ENCODE results near the gene PTPRG. TPM values are rescaled to one million over a fixed set of nuclear protein-coding genes. Genes with fewer than 3 reads are reported as not detected.

Gene PTPRG
- total RNA-seq, 1 donor from 2014 or later = 39.6 TPM

- H3K4me2 ChIP-seq (ENCODE audit: low read length) = no peak overlapping the region
- no peaks in the 10 kb centered on the region for H3K27me3 ChIP-seq (ENCODE audit: insufficient read depth, low read length)
- H3K4me3 ChIP-seq (ENCODE audit: insufficient read depth, low read depth, low read length) = no peak overlapping the region
- Mint-ChIP-seq H3K9me3 (ENCODE audit: unreplicated experiment) (no peaks in the 10 kb centered on the region), H3K4me1 (ENCODE audit: low read depth, unreplicated experiment) (no peaks in the 10 kb centered on the region), H3K27me3 (ENCODE audit: low read depth, unreplicated experiment) (peaks cover 2% of the 10 kb centered on the region), H3K36me3 (ENCODE audit: low read depth, unreplicated experiment) (no peaks in the 10 kb centered on the region), H3K27ac (ENCODE audit: unreplicated experiment) (no peak overlapping the region), H3K4me3 (ENCODE audit: unreplicated experiment) (no peak overlapping the region)
- no peak overlapping the region for H3K9ac ChIP-seq (ENCODE audit: low read length)
- FAIRE-seq (no peak), DNase-seq (ENCODE audit: low read depth) (no peak)
- H2AFZ ChIP-seq (ENCODE audit: low read depth, low read length) = no peak overlapping the region
- no peaks in the 10 kb centered on the region for H3K9me3 ChIP-seq (ENCODE audit: insufficient read depth, low read depth, low read length)
- no peak for TF ChIP-seq CTCF (IDR thresholded peaks at IDR 0.05; ENCODE audit: insufficient read depth, low read depth, low read length)
- H3K27ac ChIP-seq (ENCODE audit: low read depth, low read length) = no peak overlapping the region
- H3K79me2 ChIP-seq (ENCODE audit: insufficient read depth, low read length) = no peaks in the 10 kb centered on the region
- no peaks in the 10 kb centered on the region for H3K36me3 ChIP-seq (ENCODE audit: insufficient read depth, low read length)
- no peaks in the 10 kb centered on the region for H4K20me1 ChIP-seq (ENCODE audit: insufficient read depth, low read length)
- no peaks in the 10 kb centered on the region for H3K4me1 ChIP-seq (ENCODE audit: insufficient read depth, low read length)
Measured at GRCh38 chr3:61535826-61536225, 25.5 kb upstream of the PTPRG start.

DNA sequence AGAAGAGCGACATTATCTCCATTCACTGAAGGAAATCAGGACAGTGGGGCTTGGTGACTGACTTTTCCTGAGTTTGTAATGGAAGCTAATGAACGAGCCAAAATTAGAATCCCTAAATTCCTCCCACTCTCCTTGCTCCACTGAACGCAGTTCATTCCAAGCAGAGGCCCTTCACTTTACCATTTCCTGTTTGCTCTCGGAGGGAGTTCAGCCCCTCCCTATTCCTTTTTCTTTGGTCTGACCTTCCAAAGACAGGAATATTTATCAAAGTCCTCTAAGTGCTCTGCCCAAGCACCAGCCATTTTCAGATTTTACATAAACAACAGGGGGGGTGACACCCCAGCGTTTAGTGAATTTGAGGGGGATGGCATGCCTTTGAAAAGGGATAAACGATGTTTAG is 24.0 kb upstream of the PTPRG start:
- Histone ChIP-seq H4K20me1 (ENCODE audit: insufficient read depth, low read length) (no peaks in the 10 kb centered on the region), H3K4me3 (ENCODE audit: insufficient read depth, low read depth, low read length) (no peak overlapping the region), H3K4me1 (ENCODE audit: insufficient read depth, low read length) (no peaks in the 10 kb centered on the region), H3K79me2 (ENCODE audit: insufficient read depth, low read length) (no peaks in the 10 kb centered on the region), H3K27me3 (ENCODE audit: insufficient read depth, low read length) (no peaks in the 10 kb centered on the region), H3K27ac (ENCODE audit: low read depth, low read length) (no peak overlapping the region), H2AFZ (ENCODE audit: low read depth, low read length) (peak overlapping the region; percentile 37), H3K4me2 (ENCODE audit: low read length) (peak overlapping the region; percentile 50), H3K36me3 (ENCODE audit: insufficient read depth, low read length) (no peaks in the 10 kb centered on the region), H3K9ac (ENCODE audit: low read length) (no peak overlapping the region), H3K9me3 (ENCODE audit: insufficient read depth, low read depth, low read length) (no peaks in the 10 kb centered on the region)
- no peaks in the 10 kb centered on the region for H3K36me3 Mint-ChIP-seq (ENCODE audit: low read depth, unreplicated experiment)
- no peak overlapping the region for H3K4me3 Mint-ChIP-seq (ENCODE audit: unreplicated experiment)
- H3K27ac Mint-ChIP-seq (ENCODE audit: unreplicated experiment) = peak overlapping the region; percentile 66
- H3K9me3 Mint-ChIP-seq (ENCODE audit: unreplicated experiment) = no peaks in the 10 kb centered on the region
- TF ChIP-seq EZH2 (IDR thresholded peaks at IDR 0.05; ENCODE audit: insufficient read depth, low read length) (no peak), CTCF (IDR thresholded peaks at IDR 0.05; ENCODE audit: insufficient read depth, low read depth, low read length) (no peak)
- no peaks in the 10 kb centered on the region for H3K4me1 Mint-ChIP-seq (ENCODE audit: low read depth, unreplicated experiment)
- peaks cover 6% of the 10 kb centered on the region for H3K27me3 Mint-ChIP-seq (ENCODE audit: low read depth, unreplicated experiment)
- FAIRE-seq (no peak), DNase-seq (ENCODE audit: low read depth) (peak; percentile 10)

GRCh38 chr3:61538486-61538885 is 22.9 kb upstream of the PTPRG start:
- no peak overlapping the region for H3K27ac ChIP-seq (ENCODE audit: low read depth, low read length)
- no peak overlapping the region for H2AFZ ChIP-seq (ENCODE audit: low read depth, low read length)
- Mint-ChIP-seq H3K36me3 (ENCODE audit: low read depth, unreplicated experiment) (no peaks in the 10 kb centered on the region), H3K27me3 (ENCODE audit: low read depth, unreplicated experiment) (peaks cover 11% of the 10 kb centered on the region), H3K9me3 (ENCODE audit: unreplicated experiment) (peaks cover 3% of the 10 kb centered on the region), H3K27ac (ENCODE audit: unreplicated experiment) (no peak overlapping the region), H3K4me3 (ENCODE audit: unreplicated experiment) (no peak overlapping the region), H3K4me1 (ENCODE audit: low read depth, unreplicated experiment) (no peaks in the 10 kb centered on the region)
- H3K36me3 ChIP-seq (ENCODE audit: insufficient read depth, low read length) = no peaks in the 10 kb centered on the region
- no peak overlapping the region for H3K4me3 ChIP-seq (ENCODE audit: insufficient read depth, low read depth, low read length)
- no peaks in the 10 kb centered on the region for H3K9me3 ChIP-seq (ENCODE audit: insufficient read depth, low read depth, low read length)
- H3K4me1 ChIP-seq (ENCODE audit: insufficient read depth, low read length) = no peaks in the 10 kb centered on the region
- H3K4me2 ChIP-seq (ENCODE audit: low read length) = no peak overlapping the region
- DNase-seq (ENCODE audit: low read depth) = no peak
- no peak for FAIRE-seq
- no peak for TF ChIP-seq EZH2 (IDR thresholded peaks at IDR 0.05; ENCODE audit: insufficient read depth, low read length)
- no peak for TF ChIP-seq CTCF (IDR thresholded peaks at IDR 0.05; ENCODE audit: insufficient read depth, low read depth, low read length)
- no peaks in the 10 kb centered on the region for H3K79me2 ChIP-seq (ENCODE audit: insufficient read depth, low read length)
- no peaks in the 10 kb centered on the region for H4K20me1 ChIP-seq (ENCODE audit: insufficient read depth, low read length)
- no peak overlapping the region for H3K9ac ChIP-seq (ENCODE audit: low read length)
- H3K27me3 ChIP-seq (ENCODE audit: insufficient read depth, low read length) = no peaks in the 10 kb centered on the region
